K562 (cell line): Measurements from ENCODE around the gene FGF21. TPM values are rescaled to one million over a fixed set of nuclear protein-coding genes. Genes with fewer than 3 reads are reported as not detected.

Source experiments
- COPS2 ChIP-seq: fragments of 450-650 bp; conservative IDR thresholded peaks from 2 replicates; pipeline ENCODE4 v1.6.1; 2016; ENCODE audit warnings: mild to moderate bottlenecking, moderate library complexity
- HDAC8 ChIP-seq: fragments of 450-650 bp; IDR thresholded peaks from 2 replicates; pipeline ENCODE4 v1.6.1; 2016; ENCODE audit warnings: mild to moderate bottlenecking, missing genetic modification characterization, moderate library complexity, missing compliant biosample characterization
- KLF16 ChIP-seq: IDR thresholded peaks from 2 replicates; pipeline ENCODE4 v1.6.1; 2016; ENCODE audit warnings: antibody characterized with exemption
- MAFF ChIP-seq: IDR thresholded peaks from 2 replicates; pipeline ENCODE4 v1.6.1; 2012; ENCODE audit warnings: low read length, improper control_type of control experiment
- NR2F6 ChIP-seq: fragments of 450-650 bp; formaldehyde crosslinking; IDR thresholded peaks from 2 replicates; pipeline ENCODE4 v1.4.0; 2020; ENCODE audit warnings: mild to moderate bottlenecking
- TAF7 ChIP-seq: fragments of 450-650 bp; IDR thresholded peaks from 2 replicates; pipeline ENCODE4 v1.6.1; 2016; ENCODE audit warnings: missing genetic modification characterization, missing compliant biosample characterization
- ZNF12 ChIP-seq: sonication (generic); formaldehyde crosslinking; IDR thresholded peaks from 2 replicates; pipeline ENCODE4 v1.4.0; 2020; ENCODE audit warnings: mild to moderate bottlenecking, missing genetic modification reagents
- ZNF668 ChIP-seq: fragments of 250-450 bp; sonication (Bioruptor Pico); IDR thresholded peaks from 2 replicates; pipeline ENCODE4 v1.8.0; 2022; ENCODE audit warnings: mild to moderate bottlenecking, inconsistent platforms
- ZNF696 ChIP-seq: fragments of 250-450 bp; sonication (Bioruptor Pico); conservative IDR thresholded peaks from 2 replicates; pipeline ENCODE4 v1.4.0; 2020; ENCODE audit warnings: mild to moderate bottlenecking, moderate library complexity
- ZNF785 ChIP-seq: fragments of 250-450 bp; sonication (Bioruptor Pico); IDR thresholded peaks from 2 replicates; pipeline ENCODE4 v1.4.0; 2020; ENCODE audit warnings: mild to moderate bottlenecking
- polyA plus RNA-seq, 8 experiments: library from polyadenylated mRNA; depleted of rRNA in 4 of 8; stranded (reverse) in 5 of 8; unstranded in 3 of 8; fragments of >200 nt; fragmentation: Nextera tagmentation in 2 of 8; fragmentation: Illumina TruSeq in 1 of 8; extraction: Ambion mirVana in 2 of 8; extraction: Trizol in 1 of 8; gene quantifications; 2 replicates each; pipeline versions ENCODE4 v1.2.1 to v1.2.3, GENCODE V29; 2011 to 2014; ENCODE audit warnings: inconsistent platforms in 1 of 8, missing spikeins in 1 of 8
- total RNA-seq, 7 experiments: library from RNA; depleted of rRNA in 6 of 7; stranded (reverse); fragments of >200 nt in 6 of 7; fragmentation: Illumina TruSeq in 2 of 7; extraction: Trizol in 2 of 7; gene quantifications; 2 replicates each; pipeline versions ENCODE4 v1.2.1 to v1.2.3, GENCODE V29; 2011 to 2021; ENCODE audit warnings: low replicate concordance in 1 of 7
- TF ChIP-seq, protein P1 (sequence below): fragments of 250-450 bp; sonication (Bioruptor Pico); IDR thresholded peaks from 2 replicates; pipeline ENCODE4 v1.5.0; 2021; ENCODE audit warnings: mild to moderate bottlenecking, borderline replicate concordance
- TF ChIP-seq, protein P2 (sequence below): fragments of 250-450 bp; sonication (Bioruptor Pico); IDR thresholded peaks from 2 replicates; pipeline ENCODE4 v1.4.0; 2020; ENCODE audit warnings: mild to moderate bottlenecking, moderate library complexity
- TF ChIP-seq, protein P3 (sequence below): IDR thresholded peaks from 2 replicates; pipeline ENCODE4 v1.6.1; 2011; ENCODE audit not compliant: insufficient read length; ENCODE audit errors: extremely low read depth
- TF ChIP-seq, protein P4 (sequence below): fragments of 250-450 bp; sonication (Bioruptor Pico); IDR thresholded peaks from 2 replicates; pipeline ENCODE4 v1.8.0; 2021; ENCODE audit warnings: borderline replicate concordance, mild to moderate bottlenecking, moderate library complexity; ENCODE audit not compliant: poor library complexity, severe bottlenecking
- TF ChIP-seq, protein P5 (sequence below): IDR thresholded peaks from 2 replicates; pipeline ENCODE4 v1.6.1; 2016; ENCODE audit warnings: missing genetic modification characterization, missing compliant biosample characterization
- TF ChIP-seq, protein P6 (sequence below): fragments of 450-650 bp; conservative IDR thresholded peaks from 2 replicates; pipeline ENCODE4 v1.6.1; 2016; ENCODE audit warnings: missing genetic modification characterization, low read depth, mild to moderate bottlenecking, missing compliant biosample characterization, moderate library complexity

Gene FGF21
- total and polyA plus RNA-seq, 9 of the 15 experiments (the other 6 are each of a cell fraction or from before 2014, with no cell fraction given) = 0.04 to 0.77 (median 0.09) TPM; not detected in 6

DNA sequence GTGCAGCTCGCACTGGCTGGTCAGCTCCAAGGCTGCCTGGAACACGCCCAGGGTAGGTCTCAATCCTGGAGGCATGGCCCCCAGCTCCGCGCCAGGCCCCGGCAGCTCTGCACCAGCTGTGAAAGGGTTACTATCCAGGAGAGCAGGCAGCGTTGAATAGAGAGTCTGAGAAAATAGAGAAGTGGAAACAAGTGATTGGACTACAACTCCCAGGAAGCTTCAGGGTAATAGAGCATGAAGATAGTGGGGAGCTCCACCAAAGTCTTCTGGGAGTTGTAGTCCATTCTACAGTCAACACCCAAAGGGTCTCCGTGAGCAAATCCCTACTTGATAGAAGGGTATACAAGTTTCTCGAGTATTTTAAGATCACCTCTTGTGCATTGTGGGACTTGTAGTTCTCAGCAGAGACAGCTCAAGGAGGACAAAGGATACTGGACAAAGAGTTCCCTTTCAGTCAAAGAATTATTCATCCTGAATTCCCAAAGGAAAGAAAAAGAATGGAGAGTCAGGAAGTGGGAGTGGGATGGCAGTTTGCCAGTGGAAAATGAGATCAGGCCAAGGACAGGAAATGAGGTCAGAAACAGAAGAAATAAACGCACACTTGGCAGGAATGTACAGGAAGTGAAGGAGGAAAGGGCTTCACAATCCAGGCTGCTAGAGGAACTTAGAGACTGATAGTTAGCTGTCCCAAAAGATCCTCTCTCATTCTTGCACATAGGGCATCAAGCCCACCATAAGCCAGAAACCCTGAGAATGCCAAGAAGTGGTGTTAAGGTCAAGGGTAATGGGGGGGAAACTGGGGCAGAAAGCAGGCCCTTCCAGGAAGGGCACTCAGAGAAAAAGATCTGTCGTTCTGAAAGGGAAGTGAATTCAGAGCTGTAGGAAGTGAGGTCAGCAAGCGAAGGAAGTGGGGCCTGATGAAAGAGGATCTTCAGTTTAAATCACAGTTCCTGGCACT, 30.2 kb upstream of the FGF21 start (continued):
- TF ChIP-seq, protein P1, sequence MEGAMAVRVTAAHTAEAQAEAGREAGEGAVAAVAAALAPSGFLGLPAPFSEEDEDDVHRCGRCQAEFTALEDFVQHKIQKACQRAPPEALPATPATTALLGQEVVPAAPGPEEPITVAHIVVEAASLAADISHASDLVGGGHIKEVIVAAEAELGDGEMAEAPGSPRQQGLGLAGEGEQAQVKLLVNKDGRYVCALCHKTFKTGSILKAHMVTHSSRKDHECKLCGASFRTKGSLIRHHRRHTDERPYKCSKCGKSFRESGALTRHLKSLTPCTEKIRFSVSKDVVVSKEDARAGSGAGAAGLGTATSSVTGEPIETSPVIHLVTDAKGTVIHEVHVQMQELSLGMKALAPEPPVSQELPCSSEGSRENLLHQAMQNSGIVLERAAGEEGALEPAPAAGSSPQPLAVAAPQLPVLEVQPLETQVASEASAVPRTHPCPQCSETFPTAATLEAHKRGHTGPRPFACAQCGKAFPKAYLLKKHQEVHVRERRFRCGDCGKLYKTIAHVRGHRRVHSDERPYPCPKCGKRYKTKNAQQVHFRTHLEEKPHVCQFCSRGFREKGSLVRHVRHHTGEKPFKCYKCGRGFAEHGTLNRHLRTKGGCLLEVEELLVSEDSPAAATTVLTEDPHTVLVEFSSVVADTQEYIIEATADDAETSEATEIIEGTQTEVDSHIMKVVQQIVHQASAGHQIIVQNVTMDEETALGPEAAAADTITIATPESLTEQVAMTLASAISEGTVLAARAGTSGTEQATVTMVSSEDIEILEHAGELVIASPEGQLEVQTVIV (CRISPR knock-in tag) = no peak
- TF ChIP-seq ZNF668 (CRISPR knock-in tag) (no peak), TAF7 (tag) (no peak; the same call in 1 of the 2 replicates), ZNF785 (no peak), ZNF12 (no peak), COPS2 (no peak), HDAC8 (no peak), NR2F6 (CRISPR knock-in tag) (no peak), MAFF (no peak), KLF16 (no peak), ZNF696 (no peak)
- TF ChIP-seq, protein P2, sequence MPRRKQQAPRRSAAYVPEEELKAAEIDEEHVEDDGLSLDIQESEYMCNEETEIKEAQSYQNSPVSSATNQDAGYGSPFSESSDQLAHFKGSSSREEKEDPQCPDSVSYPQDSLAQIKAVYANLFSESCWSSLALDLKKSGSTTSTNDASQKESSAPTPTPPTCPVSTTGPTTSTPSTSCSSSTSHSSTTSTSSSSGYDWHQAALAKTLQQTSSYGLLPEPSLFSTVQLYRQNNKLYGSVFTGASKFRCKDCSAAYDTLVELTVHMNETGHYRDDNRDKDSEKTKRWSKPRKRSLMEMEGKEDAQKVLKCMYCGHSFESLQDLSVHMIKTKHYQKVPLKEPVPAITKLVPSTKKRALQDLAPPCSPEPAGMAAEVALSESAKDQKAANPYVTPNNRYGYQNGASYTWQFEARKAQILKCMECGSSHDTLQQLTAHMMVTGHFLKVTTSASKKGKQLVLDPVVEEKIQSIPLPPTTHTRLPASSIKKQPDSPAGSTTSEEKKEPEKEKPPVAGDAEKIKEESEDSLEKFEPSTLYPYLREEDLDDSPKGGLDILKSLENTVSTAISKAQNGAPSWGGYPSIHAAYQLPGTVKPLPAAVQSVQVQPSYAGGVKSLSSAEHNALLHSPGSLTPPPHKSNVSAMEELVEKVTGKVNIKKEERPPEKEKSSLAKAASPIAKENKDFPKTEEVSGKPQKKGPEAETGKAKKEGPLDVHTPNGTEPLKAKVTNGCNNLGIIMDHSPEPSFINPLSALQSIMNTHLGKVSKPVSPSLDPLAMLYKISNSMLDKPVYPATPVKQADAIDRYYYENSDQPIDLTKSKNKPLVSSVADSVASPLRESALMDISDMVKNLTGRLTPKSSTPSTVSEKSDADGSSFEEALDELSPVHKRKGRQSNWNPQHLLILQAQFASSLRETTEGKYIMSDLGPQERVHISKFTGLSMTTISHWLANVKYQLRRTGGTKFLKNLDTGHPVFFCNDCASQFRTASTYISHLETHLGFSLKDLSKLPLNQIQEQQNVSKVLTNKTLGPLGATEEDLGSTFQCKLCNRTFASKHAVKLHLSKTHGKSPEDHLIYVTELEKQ (CRISPR knock-in tag) = no peak
- TF ChIP-seq, protein P3, sequence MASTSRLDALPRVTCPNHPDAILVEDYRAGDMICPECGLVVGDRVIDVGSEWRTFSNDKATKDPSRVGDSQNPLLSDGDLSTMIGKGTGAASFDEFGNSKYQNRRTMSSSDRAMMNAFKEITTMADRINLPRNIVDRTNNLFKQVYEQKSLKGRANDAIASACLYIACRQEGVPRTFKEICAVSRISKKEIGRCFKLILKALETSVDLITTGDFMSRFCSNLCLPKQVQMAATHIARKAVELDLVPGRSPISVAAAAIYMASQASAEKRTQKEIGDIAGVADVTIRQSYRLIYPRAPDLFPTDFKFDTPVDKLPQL = no peak
- TF ChIP-seq, protein P4, sequence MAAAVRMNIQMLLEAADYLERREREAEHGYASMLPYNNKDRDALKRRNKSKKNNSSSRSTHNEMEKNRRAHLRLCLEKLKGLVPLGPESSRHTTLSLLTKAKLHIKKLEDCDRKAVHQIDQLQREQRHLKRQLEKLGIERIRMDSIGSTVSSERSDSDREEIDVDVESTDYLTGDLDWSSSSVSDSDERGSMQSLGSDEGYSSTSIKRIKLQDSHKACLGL (CRISPR knock-in tag) = no peak
- TF ChIP-seq, protein P5, sequence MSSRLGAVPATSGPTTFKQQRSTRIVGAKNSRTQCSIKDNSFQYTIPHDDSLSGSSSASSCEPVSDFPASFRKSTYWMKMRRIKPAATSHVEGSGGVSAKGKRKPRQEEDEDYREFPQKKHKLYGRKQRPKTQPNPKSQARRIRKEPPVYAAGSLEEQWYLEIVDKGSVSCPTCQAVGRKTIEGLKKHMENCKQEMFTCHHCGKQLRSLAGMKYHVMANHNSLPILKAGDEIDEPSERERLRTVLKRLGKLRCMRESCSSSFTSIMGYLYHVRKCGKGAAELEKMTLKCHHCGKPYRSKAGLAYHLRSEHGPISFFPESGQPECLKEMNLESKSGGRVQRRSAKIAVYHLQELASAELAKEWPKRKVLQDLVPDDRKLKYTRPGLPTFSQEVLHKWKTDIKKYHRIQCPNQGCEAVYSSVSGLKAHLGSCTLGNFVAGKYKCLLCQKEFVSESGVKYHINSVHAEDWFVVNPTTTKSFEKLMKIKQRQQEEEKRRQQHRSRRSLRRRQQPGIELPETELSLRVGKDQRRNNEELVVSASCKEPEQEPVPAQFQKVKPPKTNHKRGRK (tag) = no peak
- TF ChIP-seq, protein P6, sequence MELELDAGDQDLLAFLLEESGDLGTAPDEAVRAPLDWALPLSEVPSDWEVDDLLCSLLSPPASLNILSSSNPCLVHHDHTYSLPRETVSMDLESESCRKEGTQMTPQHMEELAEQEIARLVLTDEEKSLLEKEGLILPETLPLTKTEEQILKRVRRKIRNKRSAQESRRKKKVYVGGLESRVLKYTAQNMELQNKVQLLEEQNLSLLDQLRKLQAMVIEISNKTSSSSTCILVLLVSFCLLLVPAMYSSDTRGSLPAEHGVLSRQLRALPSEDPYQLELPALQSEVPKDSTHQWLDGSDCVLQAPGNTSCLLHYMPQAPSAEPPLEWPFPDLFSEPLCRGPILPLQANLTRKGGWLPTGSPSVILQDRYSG (tag) = no peak
